Measurements from ENCODE around the gene PDIA5.

The PDIA5 gene

GRCh38 chr3:123085932-123086627 is 19.3 kb downstream of the PDIA5 start:
- Histone ChIP-seq H3K9me3 (ENCODE audit: low read depth, low read length) (no peaks in the 10 kb centered on the region), H3K4me3 (no peak overlapping the region), H3K9ac (ENCODE audit: insufficient read length) (no peak overlapping the region), H3K27ac (peak overlapping the region; percentile 9), H3K36me3 (ENCODE audit: insufficient read depth, low read length) (peaks cover 18% of the 10 kb centered on the region)
- no peak for DNase-seq (ENCODE audit: low read depth, low spot score)
- no peak for TF ChIP-seq EZH2 (IDR thresholded peaks at IDR 0.05)
- no peak for TF ChIP-seq FOXP2 (optimal IDR thresholded peaks at IDR 0.05; ENCODE audit: control extremely low read depth, extremely low read length, insufficient read depth)
- no peak for TF ChIP-seq POLR2AphosphoS5 (IDR thresholded peaks at IDR 0.05; ENCODE audit: borderline replicate concordance, low read depth, low read length)

- DNase-seq (ENCODE audit: low read depth, low spot score): no peak
- Histone ChIP-seq H3K27ac (no peak overlapping the region), H3K9ac (ENCODE audit: insufficient read length) (no peak overlapping the region), H3K36me3 (ENCODE audit: insufficient read depth, low read length) (peaks cover 41% of the 10 kb centered on the region), H3K4me3 (no peak overlapping the region), H3K9me3 (ENCODE audit: low read depth, low read length) (no peaks in the 10 kb centered on the region)
- TF ChIP-seq POLR2AphosphoS5 (IDR thresholded peaks at IDR 0.05; ENCODE audit: borderline replicate concordance, low read depth, low read length): no peak
- no peak for TF ChIP-seq FOXP2 (optimal IDR thresholded peaks at IDR 0.05; ENCODE audit: control extremely low read depth, extremely low read length, insufficient read depth)
- TF ChIP-seq EZH2 (IDR thresholded peaks at IDR 0.05): no peak
Measured at GRCh38 chr3:123088387-123088786, 21.6 kb downstream of the PDIA5 start.

- H3K9me3 ChIP-seq (ENCODE audit: low read depth, low read length): no peaks in the 10 kb centered on the region
- TF ChIP-seq FOXP2 (optimal IDR thresholded peaks at IDR 0.05; ENCODE audit: control extremely low read depth, extremely low read length, insufficient read depth) (no peak), POLR2AphosphoS5 (IDR thresholded peaks at IDR 0.05; ENCODE audit: borderline replicate concordance, low read depth, low read length) (no peak)
- no peak overlapping the region for H3K4me3 ChIP-seq
- H3K36me3 ChIP-seq (ENCODE audit: insufficient read depth, low read length): peaks cover 55% of the 10 kb centered on the region
- no peak for DNase-seq (ENCODE audit: low read depth, low spot score)
- H3K27ac ChIP-seq: no peak overlapping the region
- no peak overlapping the region for H3K9ac ChIP-seq (ENCODE audit: insufficient read length)
Measured at GRCh38 chr3:123089611-123090331, 22.9 kb downstream of the PDIA5 start.

GRCh38 chr3:123090728-123091531 is 24.1 kb downstream of the PDIA5 start:
- Histone ChIP-seq H3K9me3 (ENCODE audit: low read depth, low read length) (no peaks in the 10 kb centered on the region), H3K9ac (ENCODE audit: insufficient read length) (no peak overlapping the region), H3K27ac (peak overlapping the region; percentile 35; the same call in 1 of the 2 replicates), H3K36me3 (ENCODE audit: insufficient read depth, low read length) (peaks cover 57% of the 10 kb centered on the region), H3K4me3 (no peak overlapping the region)
- TF ChIP-seq EZH2 (IDR thresholded peaks at IDR 0.05): no peak
- no peak for TF ChIP-seq FOXP2 (optimal IDR thresholded peaks at IDR 0.05; ENCODE audit: control extremely low read depth, extremely low read length, insufficient read depth)
- TF ChIP-seq POLR2AphosphoS5 (IDR thresholded peaks at IDR 0.05; ENCODE audit: borderline replicate concordance, low read depth, low read length): no peak
- no peak for DNase-seq (ENCODE audit: low read depth, low spot score)

GRCh38 chr3:123092243-123092642 is 25.4 kb downstream of the PDIA5 start:
- DNase-seq (ENCODE audit: low read depth, low spot score): no peak
- Histone ChIP-seq H3K27ac (no peak overlapping the region), H3K36me3 (ENCODE audit: insufficient read depth, low read length) (peaks cover 66% of the 10 kb centered on the region)

GRCh38 chr3:123093696-123094095 is 26.9 kb downstream of the PDIA5 start:
- no peak overlapping the region for H3K9ac ChIP-seq (ENCODE audit: insufficient read length)
- no peak for DNase-seq (ENCODE audit: low read depth, low spot score)
- peaks cover 80% of the 10 kb centered on the region for H3K36me3 ChIP-seq (ENCODE audit: insufficient read depth, low read length)
- no peak overlapping the region for H3K4me3 ChIP-seq
- H3K9me3 ChIP-seq (ENCODE audit: low read depth, low read length): no peaks in the 10 kb centered on the region
- TF ChIP-seq FOXP2 (optimal IDR thresholded peaks at IDR 0.05; ENCODE audit: control extremely low read depth, extremely low read length, insufficient read depth) (no peak), POLR2AphosphoS5 (IDR thresholded peaks at IDR 0.05; ENCODE audit: borderline replicate concordance, low read depth, low read length) (no peak), EZH2 (IDR thresholded peaks at IDR 0.05) (no peak)
- H3K27ac ChIP-seq: no peak overlapping the region

More at GRCh38 chr3:123092243-123092642, 25.4 kb downstream of the PDIA5 start:
- H3K9me3 ChIP-seq (ENCODE audit: low read depth, low read length): no peaks in the 10 kb centered on the region
- no peak overlapping the region for H3K9ac ChIP-seq (ENCODE audit: insufficient read length)
- TF ChIP-seq POLR2AphosphoS5 (IDR thresholded peaks at IDR 0.05; ENCODE audit: borderline replicate concordance, low read depth, low read length) (no peak), EZH2 (IDR thresholded peaks at IDR 0.05) (no peak), FOXP2 (optimal IDR thresholded peaks at IDR 0.05; ENCODE audit: control extremely low read depth, extremely low read length, insufficient read depth) (no peak)
- H3K4me3 ChIP-seq: no peak overlapping the region

- H3K27ac ChIP-seq: no peak overlapping the region
- no peak overlapping the region for H3K4me3 ChIP-seq
- H3K9ac ChIP-seq (ENCODE audit: insufficient read length): no peak overlapping the region
- no peak for DNase-seq (ENCODE audit: low read depth, low spot score)
- TF ChIP-seq FOXP2 (optimal IDR thresholded peaks at IDR 0.05; ENCODE audit: control extremely low read depth, extremely low read length, insufficient read depth) (no peak), POLR2AphosphoS5 (IDR thresholded peaks at IDR 0.05; ENCODE audit: borderline replicate concordance, low read depth, low read length) (no peak), EZH2 (IDR thresholded peaks at IDR 0.05) (no peak)
- no peaks in the 10 kb centered on the region for H3K9me3 ChIP-seq (ENCODE audit: low read depth, low read length)
- peaks cover 82% of the 10 kb centered on the region for H3K36me3 ChIP-seq (ENCODE audit: insufficient read depth, low read length)
Measured at GRCh38 chr3:123094516-123095313, 27.9 kb downstream of the PDIA5 start.

Data from SK-N-MC (cell line).